Activated T-cell treated with anti-CD3 and anti-CD28 coated beads, Interleukin-2, amount 50 U/mL, for 1 hour (primary cell): ENCODE measurements around the gene CLTCL1.
A peak's percentile ranks its signal among the peaks of the same experiment; 100 is the strongest.
"Not testable (repeated sequence)": the region's sequence is repeated elsewhere in the genome, so short reads cannot be mapped to it uniquely, and the experiment has no call there.

ENCODE experiments used
- DNase-seq: peaks from one replicate; pipeline ENCODE4 v3.0.0-alpha.2; 2020

CLTCL1 gene

DNA sequence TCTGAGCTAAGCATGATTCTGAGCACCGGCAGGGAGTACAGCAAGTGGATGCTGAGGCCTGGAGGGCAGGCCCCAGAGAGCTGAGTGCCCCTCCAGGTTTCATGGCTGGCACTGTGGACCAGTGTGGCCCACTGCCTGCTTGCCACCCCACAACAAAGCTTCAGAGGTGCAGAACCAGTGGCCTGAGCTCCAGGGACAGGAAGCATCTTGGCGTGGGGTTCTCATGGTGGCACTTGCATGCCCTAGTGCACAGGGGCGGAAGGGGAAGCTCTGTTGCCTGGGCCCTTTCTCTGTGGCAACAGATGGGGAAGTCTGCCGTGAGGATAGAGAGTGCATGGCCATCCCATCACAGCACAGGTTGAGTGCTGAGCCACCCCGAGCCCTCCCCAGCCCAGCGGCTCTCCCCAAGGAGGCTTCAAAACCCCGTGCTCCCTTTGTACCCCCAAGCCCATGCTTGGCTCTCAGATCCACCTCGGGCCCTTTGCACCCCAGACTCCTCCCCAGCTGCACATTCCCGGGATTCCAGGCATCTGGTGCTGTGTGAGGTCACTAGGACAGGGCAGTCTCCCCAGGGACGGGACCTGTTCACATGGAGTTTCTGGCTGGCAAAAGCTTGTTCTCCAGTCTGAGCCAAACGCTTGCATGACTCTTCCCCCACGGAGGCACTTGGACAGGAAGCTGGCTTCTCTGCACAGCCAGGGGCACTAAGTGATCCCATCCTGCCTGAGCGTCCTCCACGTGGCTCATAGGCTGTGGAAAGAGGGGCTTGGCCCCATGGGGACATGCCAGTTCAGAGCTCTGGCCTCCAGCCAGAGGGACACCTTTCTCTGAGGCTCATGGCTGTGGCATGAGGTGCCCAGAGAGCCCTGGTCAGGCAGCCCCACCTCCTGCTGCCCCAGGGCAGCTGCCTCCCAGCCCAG, 117.2 kb downstream of the CLTCL1 start:
- no peak for DNase-seq

DNA sequence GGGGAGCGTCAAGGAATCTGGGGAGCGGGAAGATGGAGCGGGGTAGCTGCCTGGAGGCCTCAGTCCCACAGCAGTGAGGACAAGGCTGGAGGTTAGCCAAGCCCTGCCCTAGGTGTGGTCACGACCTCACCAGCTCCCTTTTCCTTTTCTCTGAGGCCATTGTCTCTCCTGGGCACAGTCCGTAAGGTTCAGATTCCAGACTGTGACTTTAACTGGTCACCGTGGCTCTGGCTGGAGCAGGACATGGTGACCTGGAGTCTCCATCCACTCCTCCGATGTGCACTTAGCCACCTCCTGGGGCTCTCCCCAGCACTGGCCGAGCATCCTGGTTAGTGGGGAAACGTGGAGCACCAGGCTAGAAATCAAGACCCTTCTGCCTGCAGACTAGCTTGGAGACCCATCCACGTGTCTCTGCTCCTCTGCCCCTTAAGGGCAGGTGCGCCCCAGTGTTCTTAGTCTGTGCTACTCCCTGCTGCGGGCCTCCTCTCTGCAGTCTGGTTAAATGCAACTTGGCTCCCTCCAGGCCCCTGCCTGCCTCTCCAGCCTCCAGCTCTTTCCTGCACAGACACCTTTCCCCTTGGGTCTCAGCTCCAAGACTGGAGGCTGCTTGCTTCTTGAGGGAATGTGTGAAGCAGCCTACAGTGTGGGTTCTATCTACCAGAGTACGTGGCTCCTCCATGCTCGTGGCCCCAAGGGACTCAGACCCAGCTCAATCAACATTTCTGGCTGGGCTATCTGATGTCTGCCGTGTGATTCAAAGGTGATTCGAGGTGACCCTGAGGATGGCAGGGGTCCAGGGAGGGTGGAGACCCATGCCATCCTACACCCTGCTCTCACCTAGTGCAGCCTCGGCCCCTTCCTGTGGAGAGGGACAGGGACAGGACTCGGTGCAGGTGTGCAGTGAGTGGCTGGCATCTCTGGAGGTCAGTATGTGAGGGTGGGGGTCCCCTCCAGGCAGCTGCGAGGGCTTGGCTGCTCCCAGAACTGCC, 118.2 kb downstream of the CLTCL1 start:
- DNase-seq: no peak

DNA sequence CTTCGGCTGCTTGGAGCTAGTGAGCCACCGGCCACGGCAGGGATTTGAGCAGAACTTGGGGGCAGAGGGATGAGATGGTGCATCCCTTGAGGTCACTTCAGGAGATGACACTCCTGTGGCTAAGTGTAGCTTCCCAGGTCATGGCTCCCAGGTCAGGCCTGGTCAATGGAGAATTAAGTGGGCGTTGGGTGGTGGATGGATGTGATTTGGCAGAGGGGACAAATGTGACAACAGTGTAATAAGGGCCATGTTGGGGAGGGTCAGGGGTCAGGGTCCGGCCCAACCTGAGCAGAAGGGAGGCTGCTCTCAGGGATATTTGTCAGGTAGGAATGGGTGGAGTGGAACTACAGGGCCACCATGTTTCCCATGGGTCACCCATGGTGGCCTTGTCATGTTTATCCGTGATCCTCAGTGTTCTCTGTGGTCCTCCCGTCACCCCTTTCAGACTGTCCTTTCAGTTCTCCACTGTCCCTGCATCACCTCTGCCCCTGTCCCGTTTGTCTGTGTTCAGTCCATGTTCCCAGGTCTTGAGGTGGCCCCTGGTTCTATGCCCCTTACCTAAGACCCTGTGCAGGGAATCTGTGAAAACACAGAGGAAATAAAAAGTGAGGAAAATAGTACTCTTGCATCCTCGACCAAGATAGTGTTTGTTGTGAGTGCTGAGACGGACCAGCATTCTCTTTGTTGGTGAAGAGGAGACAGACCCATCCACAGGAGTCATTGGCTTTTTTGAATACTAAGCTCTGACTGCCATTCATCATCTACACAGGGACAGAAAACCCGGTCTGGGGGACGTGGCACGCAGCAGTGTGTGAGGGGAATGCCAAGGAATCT, 119.1 kb downstream of the CLTCL1 start:
- no peak for DNase-seq

DNA sequence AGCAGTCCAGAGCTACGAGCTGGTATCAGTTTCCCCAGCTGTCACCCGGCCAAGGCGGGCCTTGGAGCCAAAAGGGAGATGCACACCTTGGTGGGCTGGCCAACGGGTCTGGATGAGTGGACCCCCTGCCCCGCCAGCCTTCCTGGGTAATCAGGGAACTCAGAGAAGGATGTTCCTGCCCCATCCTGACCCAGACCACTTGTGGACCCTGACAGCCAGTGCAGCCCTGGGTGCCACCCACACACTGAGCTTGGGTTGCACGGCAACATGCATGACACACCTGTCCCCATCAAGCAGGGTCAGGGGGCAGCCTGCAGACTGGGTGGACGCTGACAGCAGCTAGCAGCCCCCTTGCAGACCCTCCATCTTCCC, 121.6 kb downstream of the CLTCL1 start:
- DNase-seq: no peak

DNA sequence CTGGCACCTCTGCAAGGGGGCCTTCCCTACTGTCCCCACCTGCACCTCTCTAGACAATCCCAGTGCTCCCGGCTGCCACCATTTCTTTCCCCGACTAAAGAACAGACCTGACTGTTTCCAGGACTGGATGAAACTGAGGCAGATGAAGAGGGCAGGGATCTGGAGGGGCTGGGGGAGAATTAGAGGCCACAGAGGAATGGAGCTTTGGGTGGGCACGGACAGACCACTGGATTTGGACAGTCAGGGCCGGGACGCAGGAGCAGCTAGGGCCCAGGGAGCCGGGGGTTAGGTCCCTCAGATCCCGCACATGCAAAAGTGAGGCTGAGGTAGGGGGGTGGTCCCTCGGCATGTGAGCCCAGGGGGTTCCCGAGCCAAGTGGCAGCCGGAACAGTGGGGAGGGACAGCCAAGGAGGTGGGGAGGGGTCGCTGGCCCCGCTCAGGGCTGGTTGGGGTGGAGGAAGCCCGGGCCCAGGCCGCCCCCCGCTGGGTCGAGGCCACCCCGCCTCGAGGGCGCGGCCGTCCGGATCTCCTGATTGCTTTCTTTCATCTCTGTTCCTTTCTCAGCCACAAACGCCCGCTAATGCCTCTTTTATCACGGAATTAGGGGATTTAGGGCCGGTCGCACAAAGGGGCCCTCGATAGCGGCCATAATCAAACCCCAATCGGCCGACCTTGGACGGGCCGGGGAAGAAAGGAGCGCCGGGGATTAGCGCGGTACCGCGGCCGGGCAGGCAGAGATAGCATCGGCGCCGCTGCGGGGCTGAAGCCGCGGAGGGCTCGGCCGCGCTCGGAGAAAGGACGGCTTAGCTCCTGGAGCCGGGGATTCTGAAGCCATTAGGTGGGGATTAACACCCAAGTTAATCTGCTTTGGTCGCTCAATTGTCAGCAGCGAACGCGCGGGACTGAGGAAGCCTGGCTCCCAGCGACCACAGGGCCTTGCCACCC, 122.2 kb downstream of the CLTCL1 start:
- DNase-seq: no peak

DNA sequence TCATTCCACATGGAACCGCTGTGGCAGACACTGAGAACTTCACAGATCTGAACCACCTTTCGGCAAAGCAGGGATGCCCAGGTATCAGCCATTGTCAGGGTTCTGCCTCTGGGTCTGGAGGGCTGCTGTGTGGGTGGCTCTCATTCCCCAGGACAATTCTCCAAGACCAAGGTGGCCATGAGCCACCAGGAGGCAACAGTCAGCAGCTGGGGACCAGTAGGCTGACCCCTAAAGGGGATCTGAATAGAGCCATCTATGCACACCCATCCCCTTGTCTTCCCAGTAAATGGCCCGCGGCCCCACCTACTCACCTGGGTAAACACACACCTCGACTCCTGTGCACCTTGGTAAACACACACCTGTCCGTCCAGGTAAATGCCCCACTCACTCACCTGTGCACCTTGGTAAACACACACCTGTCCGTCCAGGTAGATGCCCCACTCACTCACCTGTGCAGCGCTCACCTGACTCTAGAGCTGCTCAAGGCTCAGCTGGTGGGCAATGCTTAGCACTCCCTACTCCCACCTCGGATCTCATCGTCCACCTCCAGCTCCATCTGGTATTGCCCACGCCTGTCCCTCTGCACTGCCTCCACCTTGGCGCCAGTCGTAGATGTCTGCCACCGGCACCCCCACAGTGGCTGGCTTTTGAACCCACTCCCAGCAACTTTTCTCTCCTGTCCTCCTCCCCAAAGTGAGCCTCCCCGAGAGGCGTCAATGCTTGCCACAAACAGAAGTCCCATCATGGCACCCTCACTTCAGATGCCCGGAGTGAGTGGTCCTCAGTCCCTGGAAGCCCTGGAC, 123.2 kb downstream of the CLTCL1 start:
- DNase-seq: no peak

DNA sequence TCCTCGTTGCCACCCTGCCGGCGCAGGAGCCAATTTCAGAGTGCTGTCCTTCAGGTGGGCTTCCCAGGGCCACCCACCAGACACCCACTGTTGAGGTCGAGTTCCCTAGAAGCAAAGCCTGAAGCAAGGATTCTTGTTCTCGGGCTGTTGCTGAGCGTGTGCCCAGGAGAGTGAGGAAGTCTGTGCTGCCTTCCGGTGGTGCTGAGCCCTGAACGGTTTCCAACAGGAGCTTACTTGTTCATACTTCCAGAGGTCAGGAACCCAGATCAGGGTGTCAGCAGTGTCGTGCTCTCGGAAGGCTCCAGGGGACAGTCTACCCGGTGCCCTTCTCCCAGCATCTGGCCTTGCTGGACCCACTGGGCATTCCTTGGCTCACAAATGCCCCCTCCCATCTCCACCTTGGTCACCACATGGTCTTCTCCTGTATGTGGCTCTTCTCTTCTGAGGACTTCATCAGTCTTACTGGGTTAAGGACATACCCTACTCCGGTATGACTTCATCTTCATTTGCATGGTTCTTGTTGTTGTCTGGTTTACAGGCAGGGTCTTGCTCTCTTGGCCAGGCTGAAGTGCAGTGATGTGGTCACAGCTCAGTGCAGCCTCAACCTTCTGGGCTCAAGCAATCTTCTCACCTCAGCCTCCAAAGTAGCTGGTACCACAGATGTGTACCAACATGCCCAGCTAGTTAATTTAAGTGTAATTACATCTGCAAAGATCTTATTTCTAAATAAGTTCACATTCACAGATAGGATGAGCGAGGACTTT, 124.2 kb downstream of the CLTCL1 start:
- DNase-seq: no peak

DNA sequence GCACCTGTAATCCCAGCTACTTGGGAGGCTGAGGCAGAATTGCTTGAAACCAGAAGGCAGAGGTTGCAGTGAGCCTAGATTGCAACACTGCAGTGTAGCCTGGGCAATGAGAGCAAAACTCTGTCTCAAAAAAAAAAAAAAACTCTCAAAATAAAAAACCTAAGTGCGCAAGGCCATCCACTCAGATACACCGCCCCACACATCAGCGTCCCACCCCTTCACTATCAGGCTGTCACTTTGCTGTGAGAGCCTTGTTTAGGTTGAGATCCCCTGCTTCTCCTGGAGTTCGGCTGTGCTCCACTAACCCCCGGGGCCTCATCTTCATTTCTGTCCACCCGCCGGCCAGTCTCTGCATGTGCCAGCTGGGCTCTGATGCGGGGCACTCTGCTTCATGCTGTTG, 125.1 kb downstream of the CLTCL1 start:
- no peak for DNase-seq

DNA sequence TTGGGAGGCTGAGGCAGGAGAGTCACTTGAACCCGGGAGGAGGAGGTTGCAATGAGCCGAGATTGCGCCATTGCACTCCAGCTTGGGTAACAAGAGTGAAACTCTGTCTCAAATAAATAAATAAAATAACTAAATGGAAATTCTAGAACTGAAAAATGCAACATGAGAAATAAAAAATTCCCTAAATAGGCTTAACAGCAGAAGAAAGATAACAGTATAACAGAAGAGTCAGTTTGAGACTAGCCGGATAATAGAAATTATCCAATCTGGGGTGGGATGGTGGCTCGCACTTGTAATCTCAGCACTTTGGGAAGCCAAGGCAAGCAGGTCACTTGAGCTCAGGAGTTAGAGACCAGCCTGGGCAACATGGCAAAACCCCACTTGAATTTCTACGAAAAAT, 127.1 kb downstream of the CLTCL1 start:
- DNase-seq: no peak

DNA sequence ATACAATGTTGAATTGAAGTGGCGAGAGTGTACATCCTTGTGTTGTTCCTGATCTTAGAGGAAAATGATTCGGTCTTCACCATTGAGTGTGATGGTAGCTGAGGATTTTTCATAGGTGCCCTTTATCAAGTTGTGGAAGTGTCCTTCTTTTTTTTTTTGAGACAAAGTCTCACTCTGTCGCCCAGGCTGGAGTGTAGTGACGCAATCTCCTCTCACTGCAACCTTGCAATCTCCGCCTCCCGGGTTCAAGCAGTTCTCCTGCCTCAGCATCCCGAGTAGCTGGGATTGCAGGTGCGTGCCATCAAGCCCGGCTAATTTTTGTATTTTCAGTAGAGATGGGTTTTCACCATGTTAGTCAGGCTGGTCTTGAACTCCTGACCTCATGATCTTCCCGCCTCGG, 132.9 kb downstream of the CLTCL1 start:
- DNase-seq: not testable (repeated sequence)

DNA sequence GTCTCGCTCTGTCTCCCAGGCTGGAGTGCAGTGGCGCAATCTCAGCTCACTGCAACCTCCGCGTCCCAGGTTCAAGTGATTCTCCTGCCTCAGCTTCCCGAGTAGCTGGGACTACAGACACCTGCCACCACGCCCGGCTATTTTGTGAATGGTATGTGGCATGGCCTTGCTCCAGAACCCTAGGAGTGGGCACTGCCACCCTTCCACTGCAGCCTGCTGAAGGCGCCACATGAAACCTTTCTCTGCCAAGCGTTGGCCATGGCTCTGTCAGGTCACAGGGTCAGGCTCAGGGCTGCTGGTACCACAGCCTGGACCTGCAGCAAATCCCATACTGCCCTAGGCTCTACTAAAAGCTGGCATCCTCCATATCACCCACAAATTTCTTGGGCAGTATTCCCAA, 135.4 kb downstream of the CLTCL1 start:
- not testable (repeated sequence) for DNase-seq

DNA sequence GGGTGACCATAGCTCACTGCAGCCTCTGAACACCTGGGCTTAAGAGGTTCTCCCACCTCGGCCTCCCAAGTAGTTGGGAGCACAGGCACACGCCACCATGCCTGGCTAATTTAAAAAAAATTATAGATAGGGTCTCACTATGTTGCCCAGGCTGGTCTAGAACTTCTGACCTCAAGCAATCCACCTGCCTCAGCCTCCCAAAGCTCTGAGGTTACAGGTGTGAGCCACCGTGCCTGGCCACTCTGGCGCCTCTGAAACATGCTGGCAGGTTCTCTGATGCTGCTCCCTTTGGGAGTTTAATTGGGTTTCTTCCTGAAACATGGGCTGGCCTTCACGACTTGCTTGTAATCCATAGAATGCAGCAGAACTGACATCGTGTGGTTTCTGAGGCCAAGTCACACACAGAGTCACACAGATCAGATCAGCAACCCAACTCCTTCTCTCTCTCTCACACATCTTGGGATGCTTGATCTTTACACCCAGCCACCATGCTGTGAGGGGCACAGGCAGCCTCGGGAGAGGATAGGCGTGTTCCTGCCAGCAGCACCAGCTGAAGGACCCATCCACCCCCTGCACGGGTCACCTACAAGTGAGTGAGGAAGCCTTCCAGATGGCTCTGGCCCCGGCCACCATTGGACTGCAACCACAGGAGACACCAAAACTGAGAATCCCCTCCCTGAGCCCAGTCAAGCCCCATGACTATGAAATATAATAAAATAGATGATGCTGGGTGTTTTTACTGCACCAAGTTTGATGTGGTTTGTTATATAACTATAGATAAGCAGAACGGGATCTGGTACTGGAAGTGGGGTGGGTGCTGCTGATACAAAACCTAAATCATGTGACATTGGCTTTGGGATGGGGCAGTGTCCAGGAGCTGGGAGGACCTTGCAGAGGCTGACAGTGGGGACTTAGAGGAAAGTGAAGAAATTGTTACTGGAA, 138.3 kb downstream of the CLTCL1 start:
- no peak for DNase-seq

DNA sequence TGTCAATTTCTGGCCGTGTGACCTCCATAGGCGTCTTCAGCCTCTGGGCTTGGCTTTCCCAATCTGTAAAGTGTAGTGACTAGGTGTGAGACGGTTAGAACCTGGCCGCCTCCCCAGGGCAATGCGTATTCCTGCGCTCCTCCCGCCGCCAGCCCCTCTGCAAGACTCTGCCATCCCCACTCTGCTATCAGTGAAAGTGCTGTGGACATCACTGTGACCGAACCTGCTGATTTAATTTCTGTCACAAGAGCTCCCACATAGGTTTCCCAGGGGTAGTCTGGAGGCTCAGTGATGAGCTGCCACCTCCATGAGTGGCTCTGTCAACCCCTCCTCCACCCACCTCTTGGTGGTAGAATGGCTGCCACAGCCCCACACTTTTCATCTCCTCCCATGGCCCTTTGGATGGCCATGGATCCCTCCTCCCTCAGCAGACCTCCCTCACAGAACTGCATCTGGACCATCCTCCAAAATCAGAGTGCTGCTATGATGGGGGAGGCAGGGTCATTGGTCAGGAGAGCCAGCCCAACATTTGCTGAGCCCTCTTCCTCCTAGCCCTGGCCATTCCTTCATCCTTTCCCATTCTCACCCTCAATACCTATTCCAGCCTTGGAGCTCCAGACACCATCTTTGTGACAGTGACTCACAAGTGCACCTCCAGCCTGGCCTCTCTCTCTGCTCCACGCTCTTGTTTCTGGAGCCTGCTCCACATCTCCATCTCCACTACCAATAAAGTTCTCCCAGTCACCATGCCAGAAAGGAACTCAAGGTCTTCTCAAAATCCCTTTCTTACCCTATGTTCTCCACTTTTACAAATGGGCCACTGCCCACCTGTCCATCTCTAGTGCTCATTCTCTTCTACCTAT, 140.0 kb downstream of the CLTCL1 start:
- DNase-seq: no peak

DNA sequence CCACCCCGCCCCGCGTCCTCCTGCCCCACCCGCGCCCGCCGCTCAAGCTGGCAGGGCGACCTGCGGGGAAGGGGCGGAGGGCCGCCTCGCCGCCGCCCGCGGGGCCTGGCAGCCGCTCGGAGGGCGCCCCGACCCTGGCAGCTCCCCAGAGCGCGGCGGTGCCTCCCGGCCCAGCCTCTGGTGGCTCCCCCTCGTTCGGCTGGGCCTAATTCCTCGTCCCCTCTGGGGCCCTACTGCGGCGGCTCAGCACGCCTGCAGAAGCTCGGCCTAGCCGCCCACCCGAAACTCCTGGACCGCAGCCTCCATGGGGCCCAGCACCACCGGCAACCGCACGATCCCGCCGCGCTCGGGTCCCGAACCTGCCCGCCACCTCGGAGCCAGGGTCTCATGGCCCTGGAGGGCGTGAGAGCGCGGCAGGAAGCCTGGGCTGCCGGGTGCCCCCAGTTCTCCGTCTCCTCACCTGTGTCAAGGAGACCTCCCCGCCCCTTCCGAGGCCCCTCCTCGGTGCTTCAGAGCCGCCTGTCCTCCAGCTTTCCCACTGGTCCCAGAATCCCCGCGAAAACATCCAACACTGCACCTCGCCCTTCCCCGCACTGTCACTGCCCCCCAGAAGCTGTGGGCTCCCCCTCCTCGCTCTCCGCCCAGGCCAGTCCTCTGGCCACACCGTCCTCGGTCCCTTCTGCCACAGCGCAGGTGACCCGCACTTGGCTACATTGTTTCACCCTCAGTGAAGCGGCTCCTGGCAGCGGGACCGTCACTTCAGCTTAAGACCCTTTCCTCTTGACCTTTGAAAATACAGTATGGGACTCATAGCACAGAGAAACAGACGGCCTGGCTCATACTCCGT, 140.8 kb downstream of the CLTCL1 start:
- DNase-seq: no peak

DNA sequence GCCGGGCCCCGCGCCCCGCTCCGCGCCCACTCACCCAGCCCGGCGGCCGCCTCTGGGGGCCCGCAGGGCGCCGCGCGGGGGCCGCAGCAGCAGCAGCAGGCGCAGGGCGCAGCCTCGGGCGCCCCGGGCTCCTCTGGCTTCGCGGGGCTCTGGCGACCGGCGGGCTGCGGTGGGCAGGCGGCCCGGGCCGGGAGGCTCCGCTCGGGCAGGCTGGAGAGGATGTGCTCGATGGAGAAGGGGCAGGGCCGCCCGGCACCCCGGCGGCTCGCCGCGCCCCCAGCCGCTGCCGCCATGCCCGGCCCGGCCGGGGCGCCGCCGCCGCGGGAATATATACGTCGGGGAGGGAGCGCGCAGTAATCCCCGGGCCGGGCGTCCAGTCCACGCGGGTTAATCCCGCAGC, 141.5 kb downstream of the CLTCL1 start, which contains the start of gene GSC2:
TSS of gene GSC2 (minus strand) at position 302 of the 400 bp plus-strand sequence. CDS start at position 293, 9 bp downstream.
- DNase-seq: no peak

DNA sequence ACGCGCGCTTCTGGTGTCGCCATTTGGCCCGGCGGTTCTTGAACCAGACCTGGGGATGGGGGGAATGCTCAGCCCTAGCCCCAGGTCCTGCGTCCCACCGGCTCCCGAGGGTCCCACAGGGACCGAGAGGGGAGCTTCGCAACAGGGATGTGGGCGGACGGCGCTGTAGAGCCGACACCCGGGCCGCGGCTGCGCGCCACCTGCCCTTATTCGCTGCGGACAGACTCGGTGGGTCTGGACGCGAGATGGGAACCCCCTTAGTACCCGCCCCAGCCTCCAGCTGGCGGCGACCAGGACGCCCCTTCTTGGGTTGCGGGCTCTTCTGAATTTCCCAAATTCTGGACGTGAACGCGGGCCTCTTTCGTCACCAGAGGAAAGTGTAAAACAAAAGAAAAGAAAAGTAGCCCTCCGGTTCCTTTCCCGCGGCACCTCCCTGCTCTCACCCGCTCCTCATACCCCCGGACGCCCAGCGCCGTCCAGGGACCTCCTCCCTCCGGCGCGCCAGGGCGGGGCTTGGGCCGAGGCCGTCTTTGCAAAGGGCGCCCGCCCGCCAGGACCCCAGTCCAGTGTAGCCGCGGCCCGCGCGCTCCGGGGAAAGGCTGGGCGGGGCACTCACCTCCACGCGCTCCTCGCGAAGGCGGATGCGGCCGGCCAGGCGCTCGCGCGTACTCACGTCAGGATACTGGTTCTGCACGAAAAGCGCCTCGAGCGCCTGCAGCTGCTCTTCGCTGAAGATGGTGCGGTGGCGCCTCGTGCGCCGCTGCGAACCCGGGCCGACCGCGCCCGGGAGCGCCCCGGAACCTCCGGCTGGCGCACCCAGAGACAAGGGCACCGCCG, 142.3 kb downstream of the CLTCL1 start:
- DNase-seq: peak; percentile 43
